ENCODE results near the gene ITCH. TPM values are rescaled to one million over a fixed set of nuclear protein-coding genes. Genes with fewer than 3 reads are reported as not detected.

ITCH gene
- total and polyA plus RNA-seq, 9 of the 15 experiments (the other 6 are each of a cell fraction or from before 2014, with no cell fraction given) = 7.5 to 53.0 (median 22.9) TPM

GRCh38 chr20:34530342-34530741 lies 167.3 kb downstream of the ITCH start:
- Histone ChIP-seq H3K4me2 (ENCODE audit: insufficient read depth, low read length) (no peak overlapping the region), H3K9me1 (ENCODE audit: control insufficient read depth, insufficient read depth, low read length) (no peaks in the 10 kb centered on the region), H3K9ac (ENCODE audit: insufficient read depth in 1 of 2, low read depth in 2 of 2, low read length in 2 of 2) (no peak overlapping the region), H3K4me3 (no peak overlapping the region), H3K36me3 (ENCODE audit: control insufficient read depth, insufficient read depth, low read length) (peaks cover 80% of the 10 kb centered on the region), H4K20me1 (replicated peaks; ENCODE audit: control insufficient read depth, insufficient read depth, low read length) (peaks cover 10% of the 10 kb centered on the region; the same call in 1 of the 2 replicates), H2AFZ (ENCODE audit: low read depth, low read length) (no peak overlapping the region), H3K9me3 (replicated peaks; ENCODE audit: control insufficient read depth, insufficient read depth, low read depth, low read length) (no peaks in the 10 kb centered on the region; the same call in 1 of the 2 replicates), H3K27me3 (ENCODE audit: control insufficient read depth in 2 of 2, insufficient read depth in 2 of 2, low read length in 2 of 2) (no peaks in the 10 kb centered on the region), H3K79me2 (ENCODE audit: control insufficient read depth, insufficient read depth, low read length) (peaks cover 10% of the 10 kb centered on the region), H3K27ac (ENCODE audit: extremely low read depth, low read depth, low read length) (no peak overlapping the region), H3K4me1 (replicated peaks in 1 of 2; ENCODE audit: control insufficient read depth in 2 of 2, insufficient read depth in 2 of 2, low read length in 2 of 2) (peaks cover 7 to 9% of the 10 kb centered on the region in 2 experiments)
- FAIRE-seq (no peak), DNase-seq (ENCODE audit: extremely low read depth in 1 of 4, low spot score in 3 of 4) (no peak), ATAC-seq (no peak)
- ChIA-PET POLR2A (interaction anchor here (0.6 to 1.3 kb wide), 5 partner anchors 15 to 1133 kb away, joined by 3 to 5 read pairs (median 3); no protein-coding TSS in a partner anchor), CTCF (ENCODE audit: low intra/inter-chr PET ratio) (no interaction called here)
- in situ Hi-C loops (cut with MboI) = loop anchor here (10.0 kb wide), 1 partner anchor 174 kb away; the partner anchor contains the start of gene TP53INP2
- WGBS (ENCODE audit: insufficient coverage, low coverage, missing lambda C conversion rate) = 81% methylated on average over 5 of the region's 5 CpGs
- no TSS peak for BruUV-seq (replicated peaks)
- intact Hi-C loops (cut with micrococcal nuclease) = no loop called here
- TF ChIP-seq ZNF512 (tag; IDR thresholded peaks at IDR 0.05) (no peak), NR2F6 (CRISPR knock-in tag; IDR thresholded peaks at IDR 0.05) (no peak), MLLT1 (IDR thresholded peaks at IDR 0.05) (no peak), ZNF318 (IDR thresholded peaks at IDR 0.05; ENCODE audit: borderline replicate concordance in 1 of 2, low read depth in 1 of 2) (no peak), ZNF695 (CRISPR knock-in tag; IDR thresholded peaks at IDR 0.05) (no peak), TEAD4 (IDR thresholded peaks at IDR 0.05; ENCODE audit: low read length) (no peak), TEAD4 (CRISPR knock-in tag; IDR thresholded peaks at IDR 0.05; ENCODE audit: borderline replicate concordance) (no peak), GTF2A2 (tag; IDR thresholded peaks at IDR 0.05) (no peak)
